GM18909 (cell line): ENCODE measurements around the gene RNF115.
"Not testable (repeated sequence)": the region's sequence is repeated elsewhere in the genome, so short reads cannot be mapped to it uniquely, and the experiment has no call there.

ENCODE experiments used
- ATAC-seq: cut with Tn5 transposase; IDR thresholded peaks from one replicate; pipeline ENCODE4 v1.9.1; 2021; ENCODE audit warnings: mild to moderate bottlenecking; ENCODE audit not compliant: unreplicated experiment, poor library complexity

RNF115 gene

DNA sequence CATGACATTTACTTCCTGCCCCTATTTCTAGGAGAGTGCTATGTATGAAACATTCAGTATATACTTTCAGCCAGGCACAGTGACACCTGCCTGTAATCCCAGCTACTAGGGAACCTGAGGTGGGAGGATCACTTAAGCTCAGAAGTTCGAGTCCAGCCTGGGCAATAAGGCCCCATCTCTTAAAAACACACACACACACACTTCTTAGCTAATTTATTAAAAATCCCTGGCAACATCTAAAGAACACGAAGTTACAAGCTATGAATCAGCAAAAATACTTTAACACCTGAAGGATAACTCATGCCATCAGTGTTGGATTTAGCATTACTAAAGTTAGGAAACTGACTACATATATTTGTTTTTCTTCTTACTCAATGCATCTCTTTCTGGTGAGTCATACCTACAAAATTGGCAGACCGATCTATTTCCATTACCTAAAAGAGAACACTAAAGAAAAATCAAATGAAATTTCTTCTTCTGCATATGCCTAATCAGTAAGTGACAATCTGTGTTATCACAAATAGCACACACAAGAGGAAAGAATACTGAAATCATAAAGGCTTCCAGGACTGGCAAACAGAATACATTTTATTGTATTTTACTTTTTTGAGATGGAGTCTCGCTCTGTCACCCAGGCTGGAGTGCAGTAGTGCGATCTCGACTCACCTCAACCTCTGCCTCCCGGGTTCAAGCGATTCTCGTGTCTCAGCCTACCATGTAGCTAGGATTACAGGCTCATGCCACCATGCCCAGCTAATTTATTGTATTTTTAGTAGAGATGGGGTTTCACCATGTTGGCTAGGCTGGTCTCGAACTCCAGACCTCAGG is 41.4 kb downstream of the RNF115 start:
- ATAC-seq, result no peak

GRCh38 chr1:145778146-145778540 is 45.8 kb downstream of the RNF115 start:
- ATAC-seq, result no peak

DNA sequence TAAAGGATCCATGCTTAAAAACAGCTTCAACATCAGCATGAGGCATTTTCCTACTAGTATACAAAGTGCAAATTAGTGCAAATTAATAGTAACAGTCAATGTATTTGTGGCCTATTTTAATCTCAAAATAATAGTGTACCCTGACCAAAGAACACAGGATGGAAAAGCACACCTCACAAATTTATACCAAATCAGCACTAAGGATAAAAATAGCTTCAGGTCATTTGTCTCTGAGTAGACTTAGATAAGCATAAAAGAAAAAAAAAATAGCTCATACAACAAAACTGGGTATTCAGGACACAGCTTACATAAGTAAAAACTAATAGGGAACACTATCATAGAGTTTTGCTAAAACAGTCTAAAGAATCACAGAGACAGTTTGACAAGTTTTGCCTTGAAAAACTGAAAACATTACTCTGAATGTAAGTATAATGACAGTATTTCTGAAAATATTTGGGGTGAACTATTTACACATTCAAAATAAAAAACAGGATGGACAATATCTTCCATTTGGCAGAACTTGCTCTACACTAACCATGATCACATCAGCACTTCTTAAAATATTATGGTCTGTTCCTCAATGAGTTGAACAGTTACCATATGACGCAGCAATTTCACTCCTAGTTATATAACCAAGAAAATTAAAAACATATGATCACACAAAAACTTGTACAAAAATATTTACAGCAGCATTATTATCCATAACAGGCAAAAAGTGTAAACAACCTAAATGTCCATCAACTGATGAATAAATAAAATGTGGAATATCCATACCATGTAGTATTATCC is 46.3 kb downstream of the RNF115 start:
- no peak for ATAC-seq

- ATAC-seq, result no peak
Observed at GRCh38 chr1:145773423-145773822, 50.5 kb downstream of the RNF115 start.

DNA sequence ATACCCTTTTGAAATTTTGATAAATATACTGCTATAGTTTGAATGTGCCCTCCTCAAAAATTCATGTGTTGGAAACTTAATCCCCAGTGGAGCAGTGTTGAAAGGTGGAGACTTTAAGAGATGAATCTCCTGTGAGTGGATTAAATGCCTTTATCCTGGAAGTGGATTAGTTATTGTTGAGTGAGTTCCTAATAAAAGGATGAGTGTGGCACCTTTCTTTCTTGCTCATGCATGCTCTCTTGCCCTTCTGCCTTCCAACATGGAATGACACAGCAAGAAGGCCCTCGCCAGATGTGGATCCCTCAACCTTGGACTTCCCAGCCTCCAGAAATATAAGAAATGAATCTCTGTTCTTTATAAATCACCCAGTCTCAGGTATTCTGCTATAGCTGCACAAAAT is 52.8 kb downstream of the RNF115 start:
- no peak for ATAC-seq

- not testable (repeated sequence) for ATAC-seq
Observed at GRCh38 chr1:145768004-145768403, 55.9 kb downstream of the RNF115 start.

DNA sequence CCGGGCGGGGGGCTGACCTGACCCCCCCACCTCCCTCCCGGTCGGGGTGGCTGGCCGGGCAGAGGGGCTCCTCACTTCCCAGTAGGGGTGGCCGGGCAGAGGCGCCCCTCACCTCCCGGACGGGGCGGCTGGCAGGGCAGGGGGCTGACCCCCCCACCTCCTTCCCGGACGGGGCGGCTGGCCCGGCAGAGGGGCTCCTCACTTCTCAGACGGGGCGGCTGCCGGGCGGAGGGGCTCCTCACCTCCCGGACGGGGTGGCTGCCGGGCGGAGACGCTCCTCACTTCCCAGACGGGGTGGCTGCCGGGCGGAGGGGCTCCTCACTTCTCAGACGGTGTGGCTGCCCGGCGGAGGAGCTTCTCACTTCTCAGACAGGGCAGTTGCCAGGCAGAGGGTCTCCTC is 57.0 kb downstream of the RNF115 start:
- ATAC-seq, result not testable (repeated sequence)

DNA sequence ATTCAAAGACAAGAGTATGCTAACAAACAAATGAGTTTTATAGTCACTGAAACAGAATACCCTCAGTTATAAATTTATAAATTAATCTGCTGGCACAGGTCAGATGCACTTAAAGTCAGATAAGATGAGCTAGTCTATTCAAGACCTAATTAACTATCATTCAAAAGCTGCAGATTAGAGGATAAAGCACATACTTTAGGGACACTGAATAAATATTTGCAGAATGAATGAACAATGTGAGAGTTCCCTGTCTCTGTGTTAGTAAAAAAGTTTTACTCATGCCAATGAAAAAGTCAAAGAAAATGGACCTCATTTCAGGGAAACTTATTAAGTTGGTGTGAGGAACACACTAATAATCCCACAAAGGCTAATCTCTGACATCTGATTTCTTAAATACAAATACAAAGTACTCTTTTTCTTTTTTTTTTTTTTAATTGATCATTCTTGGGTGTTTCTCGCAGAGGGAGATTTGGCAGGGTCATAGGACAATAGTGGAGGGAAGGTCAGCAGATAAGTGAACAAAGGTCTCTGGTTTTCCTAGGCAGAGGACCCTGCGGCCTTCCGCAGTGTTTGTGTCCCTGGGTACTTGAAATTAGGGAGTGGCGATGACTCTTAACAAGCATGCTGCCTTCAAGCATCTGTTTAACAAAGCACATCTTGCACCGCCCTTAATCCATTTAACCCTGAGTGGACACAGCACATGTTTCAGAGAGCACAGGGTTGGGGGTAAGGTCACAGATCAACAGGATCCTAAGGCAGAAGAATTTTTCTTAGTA is 58.1 kb downstream of the RNF115 start:
- ATAC-seq, result not testable (repeated sequence)

DNA sequence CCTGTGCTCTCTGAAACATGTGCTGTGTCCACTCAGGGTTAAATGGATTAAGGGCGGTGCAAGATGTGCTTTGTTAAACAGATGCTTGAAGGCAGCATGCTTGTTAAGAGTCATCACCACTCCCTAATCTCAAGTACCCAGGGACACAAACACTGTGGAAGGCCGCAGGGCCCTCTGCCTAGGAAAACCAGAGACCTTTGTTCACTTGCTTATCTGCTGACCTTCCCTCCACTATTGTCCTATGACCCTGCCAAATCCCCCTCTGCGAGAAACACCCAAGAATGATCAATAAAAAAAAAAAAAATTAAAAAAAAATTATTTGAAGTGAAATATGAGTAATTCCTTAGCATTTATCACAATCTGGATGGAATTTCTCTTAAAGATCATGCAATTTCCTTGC is 58.8 kb downstream of the RNF115 start:
- ATAC-seq, result not testable (repeated sequence)

- ATAC-seq, result not testable (repeated sequence)
Observed at GRCh38 chr1:145764231-145764940, 59.5 kb downstream of the RNF115 start.

GRCh38 chr1:145762001-145762400 is 61.9 kb downstream of the RNF115 start:
- ATAC-seq, result not testable (repeated sequence)

- not testable (repeated sequence) for ATAC-seq
Observed at GRCh38 chr1:145761498-145761897, 62.4 kb downstream of the RNF115 start.

- ATAC-seq, result not testable (repeated sequence)
Observed at GRCh38 chr1:145760395-145760949, 63.4 kb downstream of the RNF115 start.

DNA sequence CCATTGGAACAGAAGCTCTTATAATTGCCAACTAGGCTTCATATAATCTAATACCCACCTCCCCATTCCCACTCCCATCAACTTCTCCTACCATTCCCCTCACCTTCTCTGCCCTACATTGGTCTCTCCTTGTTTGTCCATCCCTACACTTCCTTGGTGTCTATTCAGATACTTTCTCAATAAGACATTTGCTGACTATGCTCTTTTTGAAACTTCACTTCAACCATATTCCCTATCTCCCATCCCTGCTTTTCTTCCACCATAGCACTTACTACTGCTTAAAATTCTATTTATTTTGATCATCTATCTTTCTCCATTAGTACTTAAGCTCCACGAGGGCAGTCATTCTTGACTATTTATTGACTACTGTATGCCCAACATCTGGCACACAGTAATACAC is 64.2 kb downstream of the RNF115 start:
- ATAC-seq, result no peak

- ATAC-seq, result no peak
Observed at GRCh38 chr1:145758575-145758974, 65.3 kb downstream of the RNF115 start.

- no peak for ATAC-seq
Observed at GRCh38 chr1:145758116-145758515, 65.8 kb downstream of the RNF115 start.

DNA sequence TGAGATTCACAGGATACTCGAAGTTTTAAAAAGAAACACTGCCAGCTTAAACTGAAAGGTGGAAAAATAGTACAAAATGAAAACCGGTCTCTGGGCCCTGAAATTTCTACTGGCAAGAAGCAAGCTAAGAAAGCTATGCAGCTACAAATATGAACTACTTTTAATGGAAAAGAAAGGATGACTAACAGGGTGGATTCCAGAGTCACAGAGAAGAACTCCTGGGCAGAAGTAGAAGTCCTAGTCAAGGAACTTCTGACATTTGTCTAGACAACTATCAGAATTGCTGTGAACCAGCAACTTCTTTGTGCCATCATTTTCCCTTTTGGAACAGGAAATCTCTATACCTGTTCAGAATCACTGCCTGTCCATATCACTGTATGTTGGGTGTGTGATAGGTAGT is 66.5 kb downstream of the RNF115 start:
- ATAC-seq, result no peak

DNA sequence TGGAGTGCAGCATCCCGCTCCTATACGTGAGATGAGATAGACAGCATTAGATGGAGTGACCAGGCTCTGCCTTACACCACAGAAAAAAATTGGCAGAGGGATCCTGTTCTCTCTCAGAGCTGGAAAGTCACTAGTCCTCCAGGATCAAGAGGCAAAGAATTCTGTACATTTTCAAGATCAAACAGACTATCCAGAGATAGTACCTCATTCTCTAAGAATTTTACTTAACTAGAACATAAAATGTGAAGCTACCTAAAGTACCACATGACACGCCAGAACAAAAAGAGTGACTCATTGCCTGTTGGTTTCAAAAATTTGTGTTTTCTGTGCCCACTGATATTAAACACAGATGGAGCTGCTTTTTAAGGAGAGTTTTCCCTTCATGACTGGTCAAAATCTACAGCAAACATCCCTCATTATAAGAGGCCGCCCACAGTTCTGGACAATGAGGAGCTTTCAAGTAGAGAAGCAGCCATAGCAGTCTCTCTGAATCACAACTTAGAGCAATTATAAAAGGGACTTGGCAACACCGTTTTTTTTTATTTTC is 72.3 kb downstream of the RNF115 start:
- ATAC-seq, result no peak

GRCh38 chr1:145750426-145750825 is 73.5 kb downstream of the RNF115 start:
- no peak for ATAC-seq
